B cell (primary cell): ENCODE data around the gene ODAM. TPM values are rescaled to one million over a fixed set of nuclear protein-coding genes. Genes with fewer than 3 reads are reported as not detected.

ENCODE experiments used
- ATAC-seq: fragments of 200-7000 bp; cut with Tn5 transposase; one replicate; pipeline ENCODE4 v1.10.0; 2021; ENCODE audit warnings: low read depth, mild to moderate bottlenecking, moderate number of reproducible peaks, moderate library complexity
- CTCF ChIA-PET: fragments of 350-600 bp; sonication (Branson Sonifier 250); formaldehyde crosslinking; loops from one replicate; lab custom pipeline; 2021; ENCODE audit warnings: antibody characterized with exemption, inconsistent platforms; lab: Charles Lee
- POLR2A ChIA-PET: fragments of 350-600 bp; sonication (Branson Sonifier 250); formaldehyde crosslinking; loops from one replicate; lab custom pipeline; 2021; ENCODE audit warnings: antibody characterized with exemption; lab: Charles Lee
- DNase-seq: peaks from one replicate; pipeline ENCODE4 v3.0.0; 2013
- H2AFZ ChIP-seq: 2 replicates; pipeline ENCODE4 v1.6.1; 2012; ENCODE audit warnings: mild to moderate bottlenecking, low read depth, low read length; ENCODE audit not compliant: insufficient read depth, poor library complexity, severe bottlenecking
- H3K27ac ChIP-seq, 2 donors: 1 replicate in 1 of 2; 2 replicates in 1 of 2; pipeline ENCODE4 v1.5.1; 2012 to 2013; ENCODE audit warnings: low read length in 2 of 2, mild to moderate bottlenecking in 2 of 2, moderate library complexity in 1 of 2
- H3K27me3 ChIP-seq, 4 experiments: fragments of 200-600 bp in 1 of 4; sonication (generic) in 1 of 4; replicated peaks in 1 of 4; 1 replicate in 2 of 4; 2 replicates in 2 of 4; pipeline versions ENCODE4 v1.6.1 to v1.7.0; 2013 to 2016; ENCODE audit warnings: low read length in 3 of 4, mild to moderate bottlenecking in 2 of 4, mixed read lengths in 1 of 4, moderate library complexity in 1 of 4; ENCODE audit not compliant: insufficient read depth in 4 of 4, control insufficient read depth in 3 of 4; ENCODE audit errors: control extremely low read depth in 1 of 4
- H3K36me3 ChIP-seq, 2 experiments: replicated peaks in 1 of 2; 1 replicate in 1 of 2; 2 replicates in 1 of 2; pipeline versions ENCODE4 v1.6.1 to v1.7.1; 2013; ENCODE audit warnings: low read length in 1 of 2; ENCODE audit not compliant: insufficient read depth in 2 of 2, control insufficient read depth in 1 of 2; ENCODE audit errors: control extremely low read depth in 1 of 2, extremely low read depth in 1 of 2
- H3K4me1 ChIP-seq, 2 donors: fragments of 200-600 bp in 1 of 2; sonication (generic) in 1 of 2; 1 replicate in 1 of 2; 2 replicates in 1 of 2; pipeline versions ENCODE4 v1.5.1 to v1.6.1; 2013 to 2017; ENCODE audit warnings: low read length in 2 of 2; ENCODE audit not compliant: control insufficient read depth in 2 of 2, insufficient read depth in 2 of 2
- H3K4me2 ChIP-seq: replicated peaks from 2 replicates; pipeline ENCODE3; 2012; ENCODE audit warnings: mild to moderate bottlenecking, low read depth, low read length; ENCODE audit not compliant: poor library complexity, severe bottlenecking
- H3K4me3 ChIP-seq, 5 experiments: fragments of 200-600 bp in 1 of 5; sonication (generic) in 1 of 5; 1 replicate in 3 of 5; 2 replicates in 2 of 5; pipeline versions ENCODE4 v1.5.1 to v1.7.0; 2011 to 2016; ENCODE audit warnings: low read length in 4 of 5, mild to moderate bottlenecking in 4 of 5, low read depth in 2 of 5, control low read depth in 1 of 5, moderate library complexity in 1 of 5; ENCODE audit not compliant: insufficient read depth in 1 of 5; ENCODE audit errors: control extremely low read depth in 1 of 5, extremely low read depth in 1 of 5
- H3K79me2 ChIP-seq: fragments of 200-600 bp; sonication (generic); one replicate; pipeline ENCODE4 v1.6.0; 2016; ENCODE audit warnings: low read length; ENCODE audit not compliant: control insufficient read depth, insufficient read depth
- H3K9ac ChIP-seq: fragments of 200-600 bp; sonication (generic); 2 replicates; pipeline ENCODE4 v1.6.1; 2017; ENCODE audit warnings: mild to moderate bottlenecking, low read length, moderate library complexity
- H3K9me3 ChIP-seq, 3 donors: one replicate each; pipeline versions ENCODE4 v1.6.1 to v1.7.1; 2013; ENCODE audit warnings: low read length in 2 of 3; ENCODE audit not compliant: control insufficient read depth in 2 of 3, insufficient read depth in 1 of 3; ENCODE audit errors: control extremely low read depth in 1 of 3
- H4K20me1 ChIP-seq: 2 replicates; pipeline ENCODE4 v1.6.0; 2012; ENCODE audit warnings: mild to moderate bottlenecking, low read length; ENCODE audit not compliant: insufficient read depth, control insufficient read depth, poor library complexity, severe bottlenecking
- H3K27ac Mint-ChIP-seq: one replicate; pipeline ENCODE4 v1.8.0; 2021; ENCODE audit warnings: mixed read lengths
- H3K27me3 Mint-ChIP-seq: one replicate; pipeline ENCODE4 v1.8.0; 2021; ENCODE audit warnings: mixed read lengths
- H3K4me1 Mint-ChIP-seq: one replicate; pipeline ENCODE4 v1.8.0; 2021; ENCODE audit warnings: mixed read lengths
- H3K4me3 Mint-ChIP-seq: one replicate; pipeline ENCODE4 v1.8.0; 2021; ENCODE audit warnings: mixed read lengths
- H3K9me3 Mint-ChIP-seq: one replicate; pipeline ENCODE4 v1.8.0; 2022; ENCODE audit warnings: mixed read lengths; ENCODE audit not compliant: insufficient read depth
- EZH2 ChIP-seq: IDR thresholded peaks from 2 replicates; pipeline ENCODE4 v1.6.1; 2012; ENCODE audit warnings: borderline replicate concordance, low read depth, mild to moderate bottlenecking, moderate library complexity, low read length; ENCODE audit not compliant: insufficient read depth, poor library complexity, severe bottlenecking
- WGBS: methylation state at CpG from one replicate; pipeline ENCODE4 v1.1.5; 2013; ENCODE audit warnings: missing lambda C conversion rate; ENCODE audit not compliant: insufficient coverage; 5-methylcytosine and 5-hydroxymethylcytosine counted together
- intact Hi-C: fragments of 100-400 bp; cut with micrococcal nuclease; formaldehyde crosslinking; loops from one replicate; pipeline ENCODE4 v1.10.0; 2022
- polyA plus RNA-seq: library from polyadenylated mRNA; depleted of rRNA; stranded (reverse); fragments of >200 nt; gene quantifications from 2 replicates; pipeline ENCODE4 v1.2.3, GENCODE V29; 2012
- total RNA-seq, 2 donors: library from RNA; stranded (reverse); fragments of 120-200 nt in 1 of 2; gene quantifications; 1 replicate in 1 of 2; 2 replicates in 1 of 2; pipeline versions ENCODE4 v1.2.3 to v1.2.4, GENCODE V29; 2013 to 2022
- TF ChIP-seq, protein P1 (sequence below): fragments of 200-600 bp; IDR thresholded peaks from one replicate; pipeline ENCODE4 v1.8.0; 2022; ENCODE audit warnings: antibody characterized with exemption, mild to moderate bottlenecking

ODAM gene
- total and polyA plus RNA-seq, 2 donors (not counting 1 experiment from before 2014, with no cell fraction given): not detected

DNA sequence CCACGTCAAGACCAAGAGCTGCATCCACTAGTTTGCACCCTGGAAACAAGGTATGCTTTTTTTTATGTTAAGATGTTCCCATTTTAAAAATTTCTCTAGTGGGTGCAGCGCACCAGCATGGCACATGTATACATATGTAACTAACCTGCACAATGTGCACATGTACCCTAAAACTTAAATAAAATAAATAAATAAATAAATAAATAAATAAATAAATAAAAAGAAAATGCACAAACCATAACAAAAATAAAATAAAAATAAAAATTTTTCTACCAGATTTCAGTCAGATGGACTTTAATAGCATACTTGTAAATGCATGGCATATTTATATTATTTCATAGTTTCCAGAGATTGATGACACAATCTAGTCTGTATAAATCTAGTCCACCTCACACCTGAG is 43.4 kb upstream of the ODAM start:
- H3K4me1 Mint-ChIP-seq: no peaks in the 10 kb centered on the region
- no peaks in the 10 kb centered on the region for H3K79me2 ChIP-seq
- no peaks in the 10 kb centered on the region for H3K4me1 ChIP-seq
- H3K9me3 Mint-ChIP-seq: no peaks in the 10 kb centered on the region
- no peak overlapping the region for H3K4me3 Mint-ChIP-seq
- POLR2A ChIA-PET: no interaction called here
- no peak overlapping the region for H3K27ac ChIP-seq
- ATAC-seq: no peak
- CTCF ChIA-PET: no interaction called here
- no peaks in the 10 kb centered on the region for H3K27me3 ChIP-seq
- H3K36me3 ChIP-seq: no peaks in the 10 kb centered on the region
- no CpG with 5 or more reads among the region's 2 CpGs for WGBS
- H2AFZ ChIP-seq: no peak overlapping the region
- H3K27ac Mint-ChIP-seq: no peak overlapping the region
- TF ChIP-seq EZH2: no peak
- TF ChIP-seq, protein P1, sequence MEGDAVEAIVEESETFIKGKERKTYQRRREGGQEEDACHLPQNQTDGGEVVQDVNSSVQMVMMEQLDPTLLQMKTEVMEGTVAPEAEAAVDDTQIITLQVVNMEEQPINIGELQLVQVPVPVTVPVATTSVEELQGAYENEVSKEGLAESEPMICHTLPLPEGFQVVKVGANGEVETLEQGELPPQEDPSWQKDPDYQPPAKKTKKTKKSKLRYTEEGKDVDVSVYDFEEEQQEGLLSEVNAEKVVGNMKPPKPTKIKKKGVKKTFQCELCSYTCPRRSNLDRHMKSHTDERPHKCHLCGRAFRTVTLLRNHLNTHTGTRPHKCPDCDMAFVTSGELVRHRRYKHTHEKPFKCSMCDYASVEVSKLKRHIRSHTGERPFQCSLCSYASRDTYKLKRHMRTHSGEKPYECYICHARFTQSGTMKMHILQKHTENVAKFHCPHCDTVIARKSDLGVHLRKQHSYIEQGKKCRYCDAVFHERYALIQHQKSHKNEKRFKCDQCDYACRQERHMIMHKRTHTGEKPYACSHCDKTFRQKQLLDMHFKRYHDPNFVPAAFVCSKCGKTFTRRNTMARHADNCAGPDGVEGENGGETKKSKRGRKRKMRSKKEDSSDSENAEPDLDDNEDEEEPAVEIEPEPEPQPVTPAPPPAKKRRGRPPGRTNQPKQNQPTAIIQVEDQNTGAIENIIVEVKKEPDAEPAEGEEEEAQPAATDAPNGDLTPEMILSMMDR: no peak
- no peak for DNase-seq
- H4K20me1 ChIP-seq: no peaks in the 10 kb centered on the region
- H3K27me3 Mint-ChIP-seq: no peaks in the 10 kb centered on the region
- intact Hi-C loops: no loop called here
- no peak overlapping the region for H3K4me2 ChIP-seq
- H3K9me3 ChIP-seq: no peaks in the 10 kb centered on the region
- no peak overlapping the region for H3K4me3 ChIP-seq
- no peak overlapping the region for H3K9ac ChIP-seq

DNA sequence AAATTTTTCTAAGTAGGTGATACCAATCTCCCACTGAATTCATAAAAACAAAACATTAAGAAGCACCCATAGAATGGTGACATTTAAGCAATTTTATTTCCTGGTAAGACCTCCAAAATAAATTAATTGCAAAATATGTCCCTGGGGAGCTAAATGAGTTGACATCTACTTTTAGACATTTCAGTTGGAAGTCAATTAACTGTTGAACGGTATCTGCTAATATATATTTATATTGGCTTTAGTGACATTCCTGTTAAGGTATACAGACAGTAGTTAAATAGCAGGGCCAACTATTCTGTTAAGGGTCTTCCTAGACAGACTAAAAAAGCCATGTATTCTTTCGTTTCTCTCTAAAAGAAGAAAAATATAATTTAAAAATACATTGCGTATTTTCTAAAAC is 41.6 kb upstream of the ODAM start, which contains the start of gene PRR27:
Gene PRR27 (plus strand): TSS at position 301 of the 400 bp plus-strand sequence. CDS start 139 bp downstream, outside the sequence.
- no peaks in the 10 kb centered on the region for H3K27me3 Mint-ChIP-seq
- H3K4me1 Mint-ChIP-seq: no peaks in the 10 kb centered on the region
- H3K79me2 ChIP-seq: no peaks in the 10 kb centered on the region
- no peak for DNase-seq
- WGBS: no CpG with 5 or more reads among the region's 3 CpGs
- no peaks in the 10 kb centered on the region for H3K27me3 ChIP-seq
- no peaks in the 10 kb centered on the region for H3K36me3 ChIP-seq
- intact Hi-C loops: no loop called here
- ATAC-seq: no peak
- no peaks in the 10 kb centered on the region for H4K20me1 ChIP-seq
- TF ChIP-seq EZH2: no peak
- H3K4me3 ChIP-seq: no peak within 1 kb of the TSS
- no peaks in the 10 kb centered on the region for H3K4me1 ChIP-seq
- H3K9ac ChIP-seq: no peak within 1 kb of the TSS
- no peak within 1 kb of the TSS for H3K27ac Mint-ChIP-seq
- H2AFZ ChIP-seq: no peak within 1 kb of the TSS
- H3K9me3 Mint-ChIP-seq: no peaks in the 10 kb centered on the region
- no peak within 1 kb of the TSS for H3K27ac ChIP-seq
- no peak within 1 kb of the TSS for H3K4me3 Mint-ChIP-seq
- no peak within 1 kb of the TSS for H3K4me2 ChIP-seq
- H3K9me3 ChIP-seq: no peaks in the 10 kb centered on the region
- POLR2A ChIA-PET: no interaction called here
- CTCF ChIA-PET: no interaction called here
